Coronary artery (tissue), 2 donors: Measurements from ENCODE around the gene IVL.

Experiments used
- DNase-seq: peaks from one replicate; pipeline ENCODE4 v3.0.0-alpha.2; 2017; ENCODE audit warnings: low spot score
- H3K27ac ChIP-seq, 2 donors: fragments of 200-600 bp; sonication (generic); one replicate each; pipeline ENCODE4 v1.5.1; 2016 to 2019
- H3K4me3 ChIP-seq: fragments of 200-600 bp; sonication (generic); 2 replicates; pipeline ENCODE4 v1.5.1; 2016; ENCODE audit warnings: mild to moderate bottlenecking, moderate library complexity
- CTCF ChIP-seq: fragments of 200-600 bp; sonication (generic); IDR thresholded peaks from one replicate; pipeline ENCODE4 v1.5.1; 2019; ENCODE audit warnings: antibody characterized with exemption

The IVL gene

GRCh38 chr1:152926091-152926490 is 17.7 kb downstream of the IVL start:
- no peak overlapping the region for H3K4me3 ChIP-seq
- TF ChIP-seq CTCF, result no peak
- DNase-seq, result no peak
- no peak overlapping the region for H3K27ac ChIP-seq

GRCh38 chr1:152928671-152929070 is 20.3 kb downstream of the IVL start:
- no peak for TF ChIP-seq CTCF
- no peak overlapping the region for H3K27ac ChIP-seq

GRCh38 chr1:152932170-152932811 is 23.9 kb downstream of the IVL start:
- H3K27ac ChIP-seq, result no peak overlapping the region
- no peak for DNase-seq
- H3K4me3 ChIP-seq, result no peak overlapping the region
- TF ChIP-seq CTCF, result no peak

More at GRCh38 chr1:152928671-152929070, 20.3 kb downstream of the IVL start:
- DNase-seq, result no peak
- no peak overlapping the region for H3K4me3 ChIP-seq

- Histone ChIP-seq H3K4me3 (no peak overlapping the region), H3K27ac (no peak overlapping the region)
- no peak for DNase-seq
- TF ChIP-seq CTCF, result no peak
Observed at GRCh38 chr1:152933196-152933595, 24.9 kb downstream of the IVL start.

GRCh38 chr1:152940614-152941013 is 32.3 kb downstream of the IVL start:
- Histone ChIP-seq H3K4me3 (no peak overlapping the region), H3K27ac (no peak overlapping the region)
- DNase-seq, result no peak
- no peak for TF ChIP-seq CTCF

GRCh38 chr1:152941037-152941711 is 32.8 kb downstream of the IVL start:
- DNase-seq, result no peak
- TF ChIP-seq CTCF, result no peak
- no peak overlapping the region for H3K27ac ChIP-seq
- no peak overlapping the region for H3K4me3 ChIP-seq

- TF ChIP-seq CTCF, result no peak
- no peak for DNase-seq
- no peak overlapping the region for H3K4me3 ChIP-seq
- no peak overlapping the region for H3K27ac ChIP-seq
Observed at GRCh38 chr1:152942161-152942560, 33.8 kb downstream of the IVL start.
